Spinal cord (tissue), 10 donors: ENCODE measurements around the gene SPEM3. TPM values are rescaled to one million over a fixed set of nuclear protein-coding genes. Genes with fewer than 3 reads are reported as not detected.
A peak's percentile ranks its signal among the peaks of the same experiment; 100 is the strongest.
"Not testable (repeated sequence)": the region's sequence is repeated elsewhere in the genome, so short reads cannot be mapped to it uniquely, and the experiment has no call there.

Experiments used
- DNase-seq, 6 donors: peaks; one replicate each; pipeline versions ENCODE4 v3.0.0 to v3.0.0-alpha.2; 2013 to 2015; ENCODE audit warnings: low spot score in 6 of 6, low read depth in 4 of 6
- H3K27ac ChIP-seq: one replicate; pipeline ENCODE4 v1.5.1; 2013; ENCODE audit warnings: low read depth, low read length, control low read depth
- H3K27me3 ChIP-seq: one replicate; pipeline ENCODE4 v1.6.1; 2013; ENCODE audit warnings: low read length; ENCODE audit not compliant: control insufficient read depth, insufficient read depth
- H3K36me3 ChIP-seq: one replicate; pipeline ENCODE4 v1.6.1; 2013; ENCODE audit warnings: low read length; ENCODE audit not compliant: control insufficient read depth, insufficient read depth
- H3K4me1 ChIP-seq: one replicate; pipeline ENCODE4 v1.6.1; 2013; ENCODE audit warnings: low read length; ENCODE audit not compliant: control insufficient read depth, insufficient read depth
- H3K4me3 ChIP-seq: one replicate; pipeline ENCODE4 v1.5.1; 2013; ENCODE audit warnings: low read depth, low read length, control low read depth
- H3K9me3 ChIP-seq: one replicate; pipeline ENCODE4 v1.6.1; 2013; ENCODE audit warnings: low read length; ENCODE audit not compliant: control insufficient read depth, insufficient read depth
- WGBS: methylation state at CpG from one replicate; pipeline ENCODE4 v1.1.5; 2013; ENCODE audit warnings: missing lambda C conversion rate; ENCODE audit not compliant: insufficient coverage; 5-methylcytosine and 5-hydroxymethylcytosine counted together
- polyA plus RNA-seq, 2 donors: library from polyadenylated mRNA; unstranded; fragments of 120-200 nt; gene quantifications; one replicate each; pipeline ENCODE4 v1.2.1, GENCODE V29; 2013; ENCODE audit not compliant: insufficient read length in 2 of 2
- total RNA-seq, 2 donors: library from RNA; depleted of rRNA in 1 of 2; stranded (reverse); fragments of 120-200 nt in 1 of 2; fragments of >200 nt in 1 of 2; gene quantifications; one replicate each; pipeline versions ENCODE4 v1.2.3 to v1.2.4, GENCODE V29; 2013 to 2014
- donor health status: healthy.

SPEM3 gene
- total and polyA plus RNA-seq, 4 donors, result 0.05 TPM; not detected in 3

DNA sequence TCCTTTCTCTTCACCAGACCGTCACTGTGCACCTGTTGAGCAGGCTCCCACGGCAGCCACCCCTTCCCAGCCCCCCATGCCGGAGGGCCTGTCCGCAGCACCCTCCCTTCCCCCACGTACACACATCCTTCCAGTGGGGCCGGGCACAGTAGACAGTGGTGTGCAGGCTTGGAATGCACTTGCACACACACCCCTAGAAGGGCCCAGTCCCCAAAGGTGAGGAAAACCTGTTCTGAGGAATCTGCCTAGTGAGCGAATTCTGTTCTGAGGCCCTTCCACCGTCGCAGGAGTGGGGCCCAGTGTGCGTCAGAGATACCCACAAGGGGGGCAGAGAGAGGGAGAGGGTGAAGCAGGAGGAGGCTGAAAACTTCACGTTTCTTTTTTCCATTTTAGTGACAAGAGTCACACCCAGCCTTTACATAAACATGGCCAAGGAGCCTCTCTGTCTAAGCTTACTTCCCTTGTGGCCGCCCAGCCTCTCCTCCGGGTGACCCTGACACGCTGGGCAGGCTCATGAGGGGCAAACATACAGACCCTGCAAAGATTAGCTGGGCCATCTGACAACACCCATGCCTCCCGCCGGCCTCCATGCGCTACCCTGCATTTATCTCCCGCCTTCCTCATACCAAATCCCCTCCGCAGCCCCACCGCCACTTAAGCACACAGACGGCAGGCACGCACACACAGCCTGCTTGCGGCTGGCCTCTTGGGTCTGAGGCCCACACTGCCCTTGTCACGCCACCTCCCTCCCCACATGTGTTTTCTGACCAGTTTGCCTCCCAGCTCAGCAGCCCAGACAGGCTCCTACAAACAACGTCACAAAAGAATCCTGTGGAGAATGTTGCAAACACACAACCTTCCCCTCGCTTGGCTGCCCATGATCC is 49.0 kb downstream of the SPEM3 start:
- H3K4me1 ChIP-seq, result peaks cover 52% of the 10 kb centered on the region
- H3K27ac ChIP-seq, result peak overlapping the region; percentile 94

GRCh38 chr17:7478276-7479212 is 49.9 kb downstream of the SPEM3 start:
- peak in 2 of 6 donors; percentile 23 to 75 for DNase-seq
- peaks cover 12% of the 10 kb centered on the region for H3K36me3 ChIP-seq
- H3K4me3 ChIP-seq, result peak overlapping the region; percentile 65
- WGBS, result 20% methylated on average over 36 of the region's 40 CpGs
- peak overlapping the region; percentile 94 for H3K27ac ChIP-seq
- peaks cover 62% of the 10 kb centered on the region for H3K4me1 ChIP-seq
- H3K9me3 ChIP-seq, result no peaks in the 10 kb centered on the region
- H3K27me3 ChIP-seq, result no peaks in the 10 kb centered on the region

More for the DNA sequence above, 49.0 kb downstream of the SPEM3 start:
- peak in 2 of 6 donors; percentile 25 to 47 for DNase-seq
- Histone ChIP-seq H3K27me3 (no peaks in the 10 kb centered on the region), H3K36me3 (peaks cover 12% of the 10 kb centered on the region), H3K9me3 (no peaks in the 10 kb centered on the region), H3K4me3 (peak overlapping the region; percentile 65)
- WGBS, result 28% methylated on average over 24 of the region's 26 CpGs

GRCh38 chr17:7479213-7480088 is 50.8 kb downstream of the SPEM3 start, which contains the start of gene ZBTB4:
TSS of gene ZBTB4 (minus strand) at chr17:7479631. CDS start at chr17:7466801, 12,830 bp downstream.
- peak within 1 kb of the TSS; percentile 65 for H3K4me3 ChIP-seq
- peak within 1 kb of the TSS; percentile 94 for H3K27ac ChIP-seq
- peak in 3 of 6 donors; percentile 47 to 84 (median 84) for DNase-seq
- peaks cover 7% of the 10 kb centered on the region for H3K36me3 ChIP-seq
- peaks cover 63% of the 10 kb centered on the region for H3K4me1 ChIP-seq
- no peaks in the 10 kb centered on the region for H3K27me3 ChIP-seq
- WGBS, result 0% methylated on average over 77 of the region's 92 CpGs
- H3K9me3 ChIP-seq, result no peaks in the 10 kb centered on the region

- H3K36me3 ChIP-seq, result peaks cover 7% of the 10 kb centered on the region
- no peak for DNase-seq
- peaks cover 63% of the 10 kb centered on the region for H3K4me1 ChIP-seq
- WGBS, result 7% methylated on average over 5 of the region's 8 CpGs
- H3K9me3 ChIP-seq, result no peaks in the 10 kb centered on the region
- peak overlapping the region; percentile 94 for H3K27ac ChIP-seq
- no peaks in the 10 kb centered on the region for H3K27me3 ChIP-seq
- H3K4me3 ChIP-seq, result peak overlapping the region; percentile 65
Observed at GRCh38 chr17:7480089-7480384, 51.4 kb downstream of the SPEM3 start.

DNA sequence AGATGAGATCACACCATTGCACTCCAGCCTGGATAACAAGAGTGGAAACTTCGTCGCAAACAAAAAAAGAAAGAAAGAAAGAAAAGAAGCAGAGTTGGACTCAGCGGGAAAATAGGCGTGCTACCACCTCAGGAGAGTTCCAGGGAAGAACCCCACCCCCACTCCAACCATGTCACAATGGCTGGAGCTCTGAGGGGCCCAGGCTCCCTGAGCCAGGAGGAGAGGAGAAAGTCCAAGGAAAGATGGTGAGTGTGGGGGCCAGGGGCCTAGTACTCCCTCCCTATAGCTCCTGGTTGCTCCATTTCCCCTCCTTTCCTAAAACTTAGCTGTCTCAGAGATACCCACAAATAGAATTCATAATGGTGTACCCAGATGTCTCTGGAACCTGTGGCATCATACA is 52.6 kb downstream of the SPEM3 start, which contains the start of gene SLC35G6:
Gene SLC35G6, plus strand, starts transcription at position 172 of the 400 bp plus-strand sequence. Its CDS starts 71 bp downstream, at position 243.
- H3K36me3 ChIP-seq, DNase-seq, H3K27me3 ChIP-seq, H3K9me3 ChIP-seq: not testable (repeated sequence)
- no CpG with 5 or more reads among the region's 4 CpGs for WGBS
- Histone ChIP-seq H3K4me1 (peaks cover 68% of the 10 kb centered on the region), H3K27ac (peak within 1 kb of the TSS; percentile 94), H3K4me3 (peak within 1 kb of the TSS; percentile 65)

GRCh38 chr17:7481842-7482741 is 53.4 kb downstream of the SPEM3 start:
- H3K4me1 ChIP-seq, result peaks cover 69% of the 10 kb centered on the region

More at GRCh38 chr17:7481842-7482741, 53.4 kb downstream of the SPEM3 start:
- H3K4me3 ChIP-seq, H3K36me3 ChIP-seq, H3K27me3 ChIP-seq, DNase-seq, H3K27ac ChIP-seq, H3K9me3 ChIP-seq: not testable (repeated sequence)
- WGBS, result 87% methylated on average over 27 of the region's 31 CpGs
